Measurements from ENCODE around the gene RASSF5.
"Not testable (repeated sequence)": the region's sequence is repeated elsewhere in the genome, so short reads cannot be mapped to it uniquely, and the experiment has no call there.

The RASSF5 gene

DNA sequence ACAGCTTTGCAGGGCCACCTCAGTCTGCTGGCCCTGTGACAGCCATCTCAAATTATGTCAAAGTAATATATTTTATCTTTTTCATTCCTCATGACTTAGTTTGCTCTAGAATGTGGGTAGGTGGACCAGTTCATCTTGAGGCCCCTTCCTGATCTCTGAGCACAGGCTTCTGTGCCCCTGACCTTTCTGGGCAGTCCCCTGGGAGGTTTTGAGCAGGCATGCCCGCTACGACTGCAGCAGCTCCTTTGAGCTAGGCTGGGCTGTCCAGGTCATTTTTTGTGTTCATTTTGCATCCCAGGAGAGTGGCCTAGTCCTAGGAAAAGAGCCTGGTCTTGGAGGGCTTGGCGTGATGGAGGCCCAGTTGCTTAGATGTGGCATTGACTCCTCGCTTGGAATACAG, 62.2 kb downstream of the RASSF5 start:
- no peak for DNase-seq (ENCODE audit: low read depth, low spot score)

DNA sequence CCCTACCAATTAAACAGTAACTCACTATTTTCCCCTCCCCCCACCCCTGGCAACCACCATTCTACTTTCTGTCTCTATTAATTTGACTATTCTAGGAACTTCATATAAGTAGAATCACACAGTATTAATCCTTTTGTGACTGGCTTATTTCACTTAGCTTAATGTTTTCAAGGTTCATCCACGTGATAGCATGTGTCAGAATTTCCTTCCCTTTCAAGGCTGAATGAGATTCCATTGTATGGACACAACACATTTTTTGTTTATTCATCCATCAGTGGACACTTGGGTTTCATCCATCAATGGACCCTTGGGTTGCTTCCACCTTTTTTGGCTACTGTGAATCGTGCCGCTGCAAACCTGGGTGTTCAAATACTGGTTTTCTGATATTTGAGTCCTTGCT, 63.2 kb downstream of the RASSF5 start:
- DNase-seq (ENCODE audit: low read depth, low spot score), result no peak

DNA sequence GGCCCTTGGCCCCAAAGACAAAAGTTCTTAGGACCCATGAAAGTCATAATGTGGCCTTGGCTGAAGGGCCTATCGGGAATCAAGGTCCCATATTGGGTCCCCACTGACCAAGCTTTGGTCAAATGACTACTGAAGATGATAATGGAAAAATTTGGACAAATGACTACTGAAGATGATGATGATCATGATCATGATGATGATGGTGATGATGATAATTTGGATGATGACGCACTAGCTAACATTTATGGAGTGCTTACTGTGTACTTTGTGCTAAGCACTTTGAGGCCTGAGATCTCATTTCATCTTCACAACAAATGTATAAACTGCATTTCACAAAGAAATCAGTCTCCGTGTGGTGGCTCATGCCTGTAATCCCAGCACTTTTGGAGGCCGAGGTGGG, 65.5 kb downstream of the RASSF5 start:
- DNase-seq (ENCODE audit: low read depth, low spot score), result no peak

DNA sequence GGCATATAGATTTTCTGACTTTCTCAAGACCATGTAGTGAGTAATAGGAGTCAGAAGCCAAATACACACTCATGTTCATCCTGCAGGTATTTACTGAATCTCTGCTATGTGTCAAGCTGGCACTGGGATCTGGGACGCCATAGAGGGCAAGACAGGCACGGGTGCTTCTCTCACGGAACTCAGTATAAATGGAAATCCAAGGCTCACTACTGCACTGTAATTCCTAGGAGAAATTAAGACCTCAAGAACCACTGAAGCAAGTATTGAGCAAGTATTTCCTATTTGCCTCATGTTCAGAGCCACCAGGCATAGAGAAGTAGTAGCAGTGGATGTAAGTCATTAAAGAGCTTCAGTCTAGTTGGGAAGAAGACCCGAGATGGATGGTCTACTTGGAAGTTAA, 66.0 kb downstream of the RASSF5 start:
- DNase-seq (ENCODE audit: low read depth, low spot score), result no peak

DNA sequence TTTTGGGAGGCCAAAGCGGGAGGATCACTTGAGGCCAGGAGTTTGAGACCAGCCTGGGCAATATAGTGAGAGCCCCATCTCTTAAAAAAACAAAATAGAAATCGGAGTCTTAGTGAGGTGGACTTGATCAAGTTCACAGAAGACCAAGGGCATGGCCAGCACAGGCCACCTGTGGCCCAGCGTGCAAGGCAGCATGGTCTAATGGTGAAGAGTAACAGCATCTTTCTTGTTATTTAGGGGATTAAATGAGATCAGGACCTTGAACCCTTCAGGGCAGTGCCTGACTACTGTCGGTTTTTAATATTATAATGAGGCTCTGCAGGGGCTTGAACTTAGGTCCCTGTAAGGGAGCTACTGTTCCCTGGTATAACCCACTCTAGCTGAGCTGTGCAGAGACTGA, 66.4 kb downstream of the RASSF5 start:
- no peak for DNase-seq (ENCODE audit: low read depth, low spot score)

DNA sequence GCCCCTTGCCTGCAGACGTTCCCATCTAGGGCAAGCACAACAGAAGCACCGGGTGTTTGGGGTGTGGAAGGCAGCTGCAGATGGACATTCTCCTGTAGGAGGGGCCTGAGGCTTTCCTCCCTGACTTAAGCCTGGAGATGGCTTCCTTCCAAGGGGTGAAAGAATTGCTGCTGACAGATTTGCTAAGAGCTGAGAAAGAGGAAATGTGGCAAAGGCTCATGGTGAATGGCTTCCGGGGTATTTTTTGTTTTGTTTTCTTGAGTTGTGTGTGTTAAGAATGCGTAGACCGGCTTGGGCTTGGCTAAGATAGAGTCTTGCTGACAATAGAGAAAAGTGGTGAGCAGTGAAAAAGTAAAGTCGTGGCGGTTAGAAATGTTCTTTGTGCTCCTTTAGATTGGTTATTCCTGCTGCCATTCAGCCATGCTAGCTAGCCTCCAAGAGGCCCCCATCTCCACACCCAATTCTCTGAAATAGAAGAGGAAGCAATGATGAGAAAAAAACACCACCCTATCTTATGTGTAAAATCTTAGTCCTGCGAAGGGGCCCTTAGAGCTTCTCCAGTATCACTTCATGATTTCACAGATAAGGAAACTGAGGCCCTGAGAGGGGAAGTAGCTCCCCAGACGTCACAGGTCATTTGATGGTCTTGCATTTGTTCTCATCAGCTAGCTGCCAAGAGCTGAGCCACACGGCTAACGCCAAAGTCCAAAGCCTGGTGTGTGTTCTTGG, 68.0 kb downstream of the RASSF5 start:
- no peak for DNase-seq (ENCODE audit: low read depth, low spot score)

DNA sequence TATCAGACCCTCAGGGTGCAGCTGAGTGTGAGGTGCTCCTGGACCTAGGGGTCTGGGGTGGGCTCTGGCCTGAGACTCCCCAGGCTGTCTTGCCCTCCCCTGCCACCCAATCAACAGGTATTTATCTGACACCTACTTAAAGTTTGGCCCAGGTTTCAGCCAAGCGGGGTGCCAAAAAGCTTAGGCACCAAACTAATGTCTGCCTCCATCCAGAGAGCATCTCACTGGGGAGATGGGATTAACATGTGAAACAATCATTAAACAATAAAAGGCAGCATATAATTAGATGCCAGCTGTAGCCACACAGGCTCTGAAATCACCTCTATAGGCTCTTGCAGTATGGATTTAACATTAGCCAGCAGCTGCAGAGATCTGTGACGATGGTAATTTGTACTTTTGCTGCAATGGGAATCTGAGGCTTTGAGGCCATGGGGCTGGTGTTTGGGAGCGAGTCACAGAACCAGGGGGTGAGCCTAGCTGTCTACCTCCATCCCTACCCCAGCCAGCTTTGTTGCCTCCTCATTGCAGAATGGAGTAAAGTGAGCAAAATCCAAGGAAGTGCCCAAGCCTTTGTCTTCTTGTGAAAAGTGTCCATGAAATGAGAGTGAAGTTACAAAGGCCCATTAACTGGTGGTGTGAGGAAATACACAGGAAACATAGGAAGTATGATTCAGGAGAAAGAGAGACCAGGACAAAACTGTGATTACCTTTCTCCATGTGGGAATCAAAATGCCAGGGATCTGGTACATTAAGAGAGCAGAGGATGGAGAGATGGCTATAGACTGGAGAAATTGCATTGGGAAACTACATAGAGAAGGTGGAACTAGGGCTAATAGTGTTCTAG, 68.8 kb downstream of the RASSF5 start:
- no peak for DNase-seq (ENCODE audit: low read depth, low spot score)

DNA sequence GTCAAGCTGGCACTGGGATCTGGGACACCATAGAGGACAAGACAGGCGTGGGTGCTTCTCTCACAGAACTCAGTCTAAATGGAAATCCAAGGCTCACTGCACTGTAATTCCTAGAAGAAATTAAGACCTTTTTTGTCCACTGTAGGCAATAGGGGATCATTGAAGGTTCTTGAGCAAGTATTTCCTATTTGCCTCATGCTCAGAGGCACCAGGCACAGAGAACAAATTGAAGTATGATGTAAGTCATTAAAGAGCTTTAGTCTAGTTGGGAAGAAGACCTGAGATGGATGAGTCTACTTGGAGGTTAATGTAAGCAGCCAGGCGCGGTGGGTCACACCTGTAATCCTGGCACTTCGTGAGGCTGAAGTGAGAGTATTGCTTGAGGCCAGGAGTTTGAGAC, 70.3 kb downstream of the RASSF5 start:
- no peak for DNase-seq (ENCODE audit: low read depth, low spot score)

DNA sequence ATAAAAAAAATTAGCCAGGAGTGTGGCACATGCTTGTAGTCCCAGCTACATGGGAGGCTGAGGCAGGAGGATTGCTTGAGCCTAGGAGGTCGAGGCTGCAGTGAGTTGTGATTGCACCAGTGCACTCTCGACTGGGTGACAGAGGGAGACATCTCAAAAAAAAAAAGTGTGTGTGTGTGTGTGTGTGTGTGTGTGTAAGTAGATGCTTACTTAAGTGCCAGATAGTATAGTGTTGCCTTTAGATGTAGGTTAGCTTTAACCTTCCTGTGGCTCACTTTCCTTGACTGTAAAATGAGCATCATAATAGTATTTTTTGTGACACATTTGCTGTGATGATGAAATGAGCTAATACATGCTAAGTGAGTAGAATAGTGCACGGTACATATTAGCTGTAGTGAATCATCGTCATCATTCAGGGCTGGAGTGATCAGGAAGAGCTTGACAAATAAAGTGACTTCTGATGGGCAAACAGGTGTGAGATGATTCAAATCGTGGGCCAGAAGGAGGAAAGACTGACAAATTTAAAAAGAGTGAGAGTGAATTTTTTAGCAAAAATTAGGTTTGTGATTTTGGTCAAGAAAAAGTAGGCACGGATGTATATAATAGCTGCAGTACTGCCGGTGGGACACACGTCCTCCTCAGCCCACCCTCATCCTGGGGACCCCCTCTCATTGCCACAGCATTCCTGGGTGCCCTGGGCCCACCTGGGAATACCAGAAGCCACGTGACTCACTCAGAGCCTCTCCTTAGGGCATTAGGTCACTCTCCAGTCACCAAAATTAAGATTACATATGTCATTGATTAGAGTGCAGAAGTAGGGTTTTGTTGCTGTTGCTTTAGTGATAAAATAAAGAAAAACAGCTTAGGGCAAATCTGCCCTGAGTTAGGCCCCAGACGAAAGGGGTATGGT, 71.0 kb downstream of the RASSF5 start:
- DNase-seq (ENCODE audit: low read depth, low spot score), result no peak

DNA sequence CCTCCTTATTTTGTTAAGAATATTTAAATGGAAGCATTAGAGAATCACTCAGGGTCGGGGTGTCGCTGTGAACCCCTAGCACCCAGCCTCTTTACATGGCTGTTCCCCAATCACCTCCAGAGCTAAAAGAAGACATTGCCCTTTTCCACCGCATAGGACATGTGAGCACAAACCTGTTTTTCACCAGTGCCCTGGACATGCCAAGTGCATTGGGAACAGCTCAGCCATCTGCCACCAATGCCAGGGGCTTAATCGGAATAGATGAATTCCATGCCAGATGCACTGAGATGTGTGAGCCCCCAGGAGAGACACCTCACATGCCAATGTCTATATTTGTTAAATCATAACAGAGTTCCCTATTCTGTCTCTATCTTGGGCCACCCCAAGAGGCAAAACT, 71.6 kb downstream of the RASSF5 start:
- DNase-seq (ENCODE audit: low read depth, low spot score), result no peak

DNA sequence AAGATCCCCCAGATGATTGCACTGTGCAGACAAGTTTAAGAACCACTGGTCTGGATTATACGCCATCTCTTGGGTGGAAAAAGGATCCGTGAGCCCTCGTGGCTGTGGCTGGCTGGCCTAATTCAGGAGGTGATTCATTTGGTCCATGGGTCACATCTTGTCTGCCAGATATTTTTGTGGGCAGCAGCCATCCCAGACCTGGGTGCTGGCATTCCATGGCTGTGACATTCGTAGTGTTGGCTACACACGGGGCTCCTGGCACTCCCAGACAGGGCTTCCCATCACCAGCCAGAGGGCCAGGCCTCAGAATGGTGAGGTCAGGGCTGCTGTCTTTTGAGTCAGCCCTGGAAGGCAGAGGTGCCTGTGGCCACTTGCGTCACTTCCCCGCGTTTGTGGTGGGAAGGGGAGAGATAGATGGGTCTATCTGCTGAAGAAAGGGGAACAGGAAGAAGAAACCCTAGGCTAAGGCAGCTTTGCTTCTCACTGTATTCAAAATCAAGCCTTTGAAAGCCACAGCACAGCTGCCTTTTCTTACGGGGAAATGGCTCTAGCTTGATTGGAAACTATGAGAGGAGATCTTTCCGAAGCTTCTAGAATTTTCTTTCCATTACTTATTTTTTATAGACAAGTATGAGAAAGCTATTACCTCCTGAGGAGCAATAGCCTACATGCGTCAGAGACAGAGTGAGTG, 72.6 kb downstream of the RASSF5 start:
- DNase-seq (ENCODE audit: low read depth, low spot score), result no peak

DNA sequence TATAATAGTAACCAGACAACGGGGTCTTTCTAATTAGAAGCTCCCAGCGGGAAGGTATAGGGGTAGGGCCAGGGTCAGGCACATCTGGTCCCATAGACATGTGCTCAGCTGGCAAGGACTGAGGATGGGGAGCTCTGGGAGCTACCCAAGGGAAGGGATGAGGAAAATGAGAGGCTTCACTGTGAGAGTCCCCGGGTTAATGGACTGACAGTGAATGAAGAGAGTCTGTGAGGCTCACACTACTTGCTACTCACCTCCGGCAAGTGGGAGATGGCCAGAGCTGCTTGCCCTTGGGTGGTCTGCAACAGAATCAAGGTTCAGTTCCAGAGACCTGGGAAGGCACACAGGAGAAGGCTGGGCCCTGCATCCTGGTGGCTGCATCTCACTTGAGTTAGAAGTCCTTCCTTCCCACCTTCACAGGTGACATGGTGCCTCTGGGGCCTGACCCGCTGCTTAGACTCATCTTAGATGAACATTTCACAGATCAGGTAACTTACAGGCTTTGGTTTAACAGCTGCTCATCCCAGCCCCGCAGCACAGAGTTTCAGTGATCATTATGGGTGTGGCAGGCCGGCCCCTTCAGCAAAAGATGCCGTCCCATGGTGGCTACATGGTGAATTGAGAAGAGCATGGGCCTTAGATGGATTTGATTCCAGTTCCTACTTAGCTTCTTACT, 73.2 kb downstream of the RASSF5 start:
- DNase-seq (ENCODE audit: low read depth, low spot score), result no peak

DNA sequence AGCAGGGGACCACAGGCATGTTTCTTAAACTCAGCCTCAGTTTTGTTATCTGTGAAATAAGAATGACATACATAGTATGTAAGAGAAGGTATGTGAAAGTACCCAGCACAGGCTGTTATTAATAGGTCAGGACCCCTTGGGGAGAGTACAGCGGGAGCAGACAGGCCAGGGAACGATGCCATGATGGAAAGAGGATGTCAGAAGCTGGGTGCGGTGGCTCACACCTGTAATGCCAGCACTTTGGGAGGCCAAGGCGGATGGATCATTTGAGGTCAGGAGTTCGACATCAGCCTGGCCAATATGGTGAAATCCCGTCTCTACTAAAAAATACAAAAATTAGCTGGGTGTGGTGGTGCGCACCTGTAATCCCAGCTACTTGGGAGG, 73.8 kb downstream of the RASSF5 start:
- not testable (repeated sequence) for DNase-seq (ENCODE audit: low read depth, low spot score)

DNA sequence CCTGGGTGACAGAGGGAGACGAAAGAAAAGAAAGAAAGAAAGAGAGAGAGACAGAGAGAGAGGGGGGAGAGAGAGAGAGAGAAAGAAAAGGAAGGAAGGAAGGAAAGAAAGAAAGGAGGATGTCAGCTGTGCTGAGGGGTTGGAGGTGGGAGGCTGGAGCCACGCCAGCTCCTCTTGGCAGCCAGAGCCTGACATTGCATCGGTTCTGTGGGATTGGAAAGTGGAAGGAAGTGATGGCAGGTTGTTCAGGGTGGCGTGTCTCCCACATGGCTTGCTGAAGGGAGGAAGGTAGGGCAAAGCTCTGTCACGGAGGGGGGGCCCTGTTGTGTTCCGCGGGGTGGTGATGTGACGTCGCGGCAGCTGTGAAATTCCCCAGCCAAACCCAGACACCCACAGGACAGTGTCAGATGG, 74.2 kb downstream of the RASSF5 start:
- DNase-seq (ENCODE audit: low read depth, low spot score), result no peak

DNA sequence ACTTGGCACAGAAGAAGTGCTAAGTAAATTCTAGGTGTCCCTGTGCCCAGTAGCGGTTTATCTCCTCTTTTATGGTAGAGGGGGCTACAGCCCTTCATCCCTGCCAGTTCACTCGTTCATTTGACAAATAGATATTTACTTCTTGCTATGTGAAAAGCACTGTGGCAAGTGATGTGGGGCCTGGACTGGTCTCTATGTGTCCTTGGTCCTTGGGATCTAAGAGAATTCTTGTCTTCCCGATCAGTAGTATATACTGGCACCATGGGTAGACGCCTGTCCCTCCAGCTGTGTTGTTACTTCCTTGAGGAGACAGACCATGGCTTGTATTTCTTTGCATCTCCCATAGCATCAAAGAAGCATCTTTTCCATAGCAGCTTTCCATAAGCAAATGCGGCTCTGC, 75.2 kb downstream of the RASSF5 start:
- DNase-seq (ENCODE audit: low read depth, low spot score), result no peak

DNA sequence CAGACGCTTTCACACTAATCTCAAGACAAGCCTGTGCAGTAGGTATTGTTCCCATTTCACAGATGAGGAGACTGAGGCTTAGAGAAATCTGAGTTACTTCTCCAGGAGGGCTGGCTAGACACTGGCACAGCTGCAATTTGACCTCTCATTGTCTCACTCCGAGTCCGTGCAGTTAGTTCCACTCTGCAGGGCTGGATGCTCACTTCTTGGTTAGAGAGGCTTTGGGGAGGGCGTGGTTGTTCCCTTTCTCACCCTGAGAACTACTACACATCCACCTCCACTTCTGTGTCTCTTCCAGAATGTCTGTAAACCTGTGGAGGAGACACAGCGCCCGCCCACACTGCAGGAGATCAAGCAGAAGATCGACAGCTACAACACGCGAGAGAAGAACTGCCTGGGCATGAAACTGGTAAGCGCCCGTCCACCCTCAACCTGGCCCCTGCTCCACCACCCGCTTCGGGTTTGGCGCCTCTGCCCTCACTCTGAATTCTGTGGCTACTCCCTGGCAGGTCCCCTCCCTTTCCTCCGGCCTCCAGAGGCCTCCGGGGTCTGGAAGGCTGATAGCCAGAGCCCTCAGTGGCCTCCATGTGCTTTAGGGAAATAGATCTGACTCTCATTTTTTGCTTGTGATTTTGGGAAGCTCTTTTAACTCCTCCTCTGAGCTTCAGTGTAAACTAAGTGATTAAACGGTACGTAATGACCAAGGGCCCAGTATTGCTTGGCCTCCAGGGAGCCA, 75.8 kb downstream of the RASSF5 start:
- no peak for DNase-seq (ENCODE audit: low read depth, low spot score)

DNA sequence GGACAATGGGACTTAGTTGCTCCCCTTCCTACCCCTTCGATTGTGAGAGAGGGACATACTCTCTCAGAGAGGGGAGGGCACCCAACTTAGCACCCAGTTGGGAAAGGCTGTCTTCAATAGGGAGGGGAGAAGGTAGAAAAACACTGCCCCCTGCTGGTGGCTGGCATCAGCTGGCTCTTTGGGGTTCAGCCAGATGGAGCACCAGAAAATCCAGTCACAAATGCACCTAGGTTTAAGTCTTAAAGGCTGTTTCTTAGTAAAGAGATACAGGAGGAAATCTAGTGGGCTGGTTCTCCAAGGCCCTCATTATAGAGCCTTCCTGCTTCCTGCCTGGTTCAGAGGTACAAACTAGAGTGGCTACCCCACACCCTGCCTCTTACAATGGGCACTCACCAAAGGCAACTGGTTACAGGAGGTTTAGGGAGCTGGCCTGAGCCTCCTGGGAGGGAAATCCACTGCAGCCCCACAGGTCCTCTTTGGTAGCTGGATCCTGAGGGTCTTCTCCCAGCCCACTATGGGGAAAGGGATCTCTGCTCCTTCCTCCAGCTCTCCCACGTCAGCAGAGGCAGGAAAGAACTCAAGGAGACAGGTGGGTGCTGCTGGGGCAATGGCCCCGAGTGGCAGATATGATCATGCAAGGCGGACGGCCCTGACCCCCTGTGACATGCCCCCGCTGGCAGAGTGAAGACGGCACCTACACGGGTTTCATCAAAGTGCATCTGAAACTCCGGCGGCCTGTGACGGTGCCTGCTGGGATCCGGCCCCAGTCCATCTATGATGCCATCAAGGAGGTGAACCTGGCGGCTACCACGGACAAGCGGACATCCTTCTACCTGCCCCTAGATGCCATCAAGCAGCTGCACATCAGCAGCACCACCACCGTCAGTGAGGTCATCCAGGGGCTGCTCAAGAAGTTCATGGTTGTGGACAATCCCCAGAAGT, 76.6 kb downstream of the RASSF5 start:
- DNase-seq (ENCODE audit: low read depth, low spot score), result peak; percentile 88

DNA sequence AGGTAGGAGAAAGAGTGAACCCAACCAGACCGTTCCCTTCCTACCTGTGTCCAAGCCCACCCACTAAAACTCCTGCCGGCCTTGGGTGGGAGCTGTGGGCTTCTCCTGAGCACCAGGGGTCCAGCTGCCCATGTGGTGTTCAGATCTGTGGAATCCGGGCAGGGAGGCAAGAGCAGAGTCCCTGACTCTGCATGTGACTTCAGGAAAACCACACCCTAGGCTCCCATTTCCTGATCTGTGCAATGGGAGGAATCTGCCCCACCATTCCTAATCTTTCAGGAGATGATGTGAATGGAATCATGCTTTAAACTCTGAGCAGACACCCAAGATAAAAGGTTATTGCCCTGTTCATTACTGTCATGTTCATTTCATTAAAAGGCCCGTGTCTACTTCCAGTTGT, 77.4 kb downstream of the RASSF5 start:
- no peak for DNase-seq (ENCODE audit: low read depth, low spot score)
